Ovary (tissue), 3 donors: ENCODE data around the gene CA9.

ENCODE experiments used
- CTCF ChIP-seq, 3 donors: fragments of 450-650 bp in 2 of 3; fragments of 200-600 bp in 1 of 3; IDR thresholded peaks; one replicate each; pipeline versions ENCODE4 v1.5.1 to v1.8.0; 2016 to 2022; ENCODE audit warnings: antibody characterized with exemption in 3 of 3, mild to moderate bottlenecking in 1 of 3
- EP300 ChIP-seq: sonication (generic); formaldehyde crosslinking; IDR thresholded peaks from one replicate; pipeline ENCODE4 v1.6.1; 2017; ENCODE audit warnings: antibody characterized with exemption
- POLR2A ChIP-seq: fragments of 450-650 bp; IDR thresholded peaks from one replicate; pipeline ENCODE4 v1.6.1; 2017; ENCODE audit warnings: antibody characterized with exemption, mild to moderate bottlenecking, moderate library complexity
- donor health status: DM: no; HTN: no; CAD: no.

DNA sequence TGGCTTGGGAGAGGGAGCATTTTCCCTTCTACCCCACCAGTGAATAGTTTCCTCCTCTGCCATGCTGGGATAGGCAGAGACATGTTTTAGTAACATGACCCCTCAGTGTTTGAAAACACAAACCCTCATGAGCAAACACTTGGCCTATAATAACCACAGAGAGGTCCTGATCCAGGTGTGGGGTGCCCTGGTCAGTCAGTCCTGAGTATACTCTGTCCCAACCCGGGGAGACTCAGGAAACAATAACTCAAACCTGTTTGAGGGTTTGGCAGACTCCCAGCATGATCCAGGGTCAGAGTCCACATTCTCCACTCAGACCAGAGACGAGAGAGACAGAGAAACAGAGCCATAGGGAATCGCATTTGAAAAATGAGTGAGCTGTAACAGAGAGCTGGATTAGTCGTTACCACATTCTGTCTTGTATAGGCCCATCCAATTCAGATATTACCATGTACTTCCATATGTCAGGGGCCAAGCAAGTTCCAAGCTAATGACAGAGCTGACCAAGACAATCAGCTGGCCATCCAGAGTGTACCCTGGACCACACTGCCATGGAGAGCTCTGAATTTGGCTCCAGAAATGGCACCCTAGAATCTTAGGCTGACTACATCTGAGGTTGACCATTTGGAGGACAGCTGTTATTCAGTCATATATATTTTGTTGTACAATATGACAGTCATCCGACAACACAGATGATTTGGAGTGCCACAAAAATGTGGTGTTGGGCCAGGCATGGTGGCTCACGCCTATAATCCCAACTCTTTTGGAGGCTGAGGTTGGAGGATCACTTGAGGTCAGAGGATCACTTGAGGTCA, 4.2 kb upstream of the CA9 start:
- no peak for TF ChIP-seq CTCF (IDR thresholded peaks at IDR 0.05)
- no peak for TF ChIP-seq POLR2A
- no peak for TF ChIP-seq EP300
